Measurements from ENCODE around the gene TWIST2. TPM values are rescaled to one million over a fixed set of nuclear protein-coding genes. Genes with fewer than 3 reads are reported as not detected.

The TWIST2 gene
- total RNA-seq, 1 experiment from 2014 or later: 0.22 TPM

- Mint-ChIP-seq H3K27ac (no peak overlapping the region; a peak in 1 of 7 replicates), H3K36me3 (ENCODE audit: insufficient read depth in 1 of 3, low read depth in 3 of 3) (no peaks in the 10 kb centered on the region), H3K9me3 (no peaks in the 10 kb centered on the region), H3K27me3 (ENCODE audit: low read depth) (peaks cover 19% of the 10 kb centered on the region), H3K4me1 (peaks cover 10 to 17% of the 10 kb centered on the region in 2 experiments), H3K4me3 (no peak overlapping the region)
- Histone ChIP-seq H4K8ac (replicated peaks; ENCODE audit: insufficient read length, low read depth, low read length) (no peak overlapping the region), H2BK20ac (ENCODE audit: low read depth, low read length, poor library complexity, severe bottlenecking) (no peak overlapping the region), H3K79me1 (ENCODE audit: insufficient read depth, low read depth, low read length, poor library complexity, severe bottlenecking) (no peaks in the 10 kb centered on the region), H3K4ac (ENCODE audit: low read depth, low read length) (no peak overlapping the region), H3K18ac (ENCODE audit: insufficient read length, low read depth, low read length) (no peak overlapping the region), H3K23me2 (ENCODE audit: insufficient read length, low read depth, low read length, poor library complexity, severe bottlenecking) (no peaks in the 10 kb centered on the region), H2BK15ac (ENCODE audit: low read depth, low read length) (no peak overlapping the region), H3T11ph (ENCODE audit: low read length) (no peak overlapping the region), H3K4me2 (ENCODE audit: insufficient read depth, insufficient read length, low read length) (no peak overlapping the region), H3K23ac (ENCODE audit: insufficient read length, low read depth, low read length) (no peak overlapping the region), H2BK5ac (ENCODE audit: insufficient read length, low read length) (no peak overlapping the region), H3K4me1 (ENCODE audit: insufficient read depth, low read length) (no peaks in the 10 kb centered on the region), H3K27ac (ENCODE audit: insufficient read length, low read depth, low read length) (no peak overlapping the region), H4K5ac (ENCODE audit: insufficient read length, low read depth, low read length) (no peak overlapping the region), H2AK5ac (ENCODE audit: insufficient read length, low read length) (no peak overlapping the region), H2BK12ac (ENCODE audit: insufficient read length, low read depth, low read length) (no peak overlapping the region), H3K9ac (ENCODE audit: extremely low read depth, insufficient read length, low read length) (no peak overlapping the region), H3K9me3 (ENCODE audit: control insufficient read depth, low read depth, low read length) (no peaks in the 10 kb centered on the region), H3K27me3 (ENCODE audit: insufficient read depth, low read length) (no peaks in the 10 kb centered on the region; the same call in 1 of the 2 replicates), H3K14ac (ENCODE audit: insufficient read depth, low read length) (no peak overlapping the region), H3K56ac (ENCODE audit: insufficient read length, low read depth, low read length) (no peak overlapping the region), H3K79me2 (ENCODE audit: insufficient read depth, low read length) (no peaks in the 10 kb centered on the region), H2AFZ (ENCODE audit: low read length) (no peak overlapping the region), H4K91ac (ENCODE audit: insufficient read length, low read depth, low read length) (no peak overlapping the region), H2BK120ac (ENCODE audit: low read depth, low read length, poor library complexity, severe bottlenecking) (no peak overlapping the region), H4K20me1 (ENCODE audit: control insufficient read depth, insufficient read depth, insufficient read length) (no peaks in the 10 kb centered on the region)
- no peak for DNase-seq
- TF ChIP-seq, protein P1, sequence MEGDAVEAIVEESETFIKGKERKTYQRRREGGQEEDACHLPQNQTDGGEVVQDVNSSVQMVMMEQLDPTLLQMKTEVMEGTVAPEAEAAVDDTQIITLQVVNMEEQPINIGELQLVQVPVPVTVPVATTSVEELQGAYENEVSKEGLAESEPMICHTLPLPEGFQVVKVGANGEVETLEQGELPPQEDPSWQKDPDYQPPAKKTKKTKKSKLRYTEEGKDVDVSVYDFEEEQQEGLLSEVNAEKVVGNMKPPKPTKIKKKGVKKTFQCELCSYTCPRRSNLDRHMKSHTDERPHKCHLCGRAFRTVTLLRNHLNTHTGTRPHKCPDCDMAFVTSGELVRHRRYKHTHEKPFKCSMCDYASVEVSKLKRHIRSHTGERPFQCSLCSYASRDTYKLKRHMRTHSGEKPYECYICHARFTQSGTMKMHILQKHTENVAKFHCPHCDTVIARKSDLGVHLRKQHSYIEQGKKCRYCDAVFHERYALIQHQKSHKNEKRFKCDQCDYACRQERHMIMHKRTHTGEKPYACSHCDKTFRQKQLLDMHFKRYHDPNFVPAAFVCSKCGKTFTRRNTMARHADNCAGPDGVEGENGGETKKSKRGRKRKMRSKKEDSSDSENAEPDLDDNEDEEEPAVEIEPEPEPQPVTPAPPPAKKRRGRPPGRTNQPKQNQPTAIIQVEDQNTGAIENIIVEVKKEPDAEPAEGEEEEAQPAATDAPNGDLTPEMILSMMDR (conservative IDR thresholded peaks at IDR 0.05): no peak
- WGBS (ENCODE audit: extremely low coverage, insufficient read length, low lambda C conversion rate): no CpG with 5 or more reads among the region's 13 CpGs
Measured at GRCh38 chr2:238894226-238894949, 46.5 kb downstream of the TWIST2 start.

Measured in H9 (cell line).